SK-N-SH (cell line): ENCODE data around the gene PHKG2.

ENCODE experiments used
- JUND ChIP-seq: IDR thresholded peaks from 2 replicates; pipeline ENCODE4 v1.4.0; 2012
- RCOR1 ChIP-seq: fragments of 150-350 bp; IDR thresholded peaks from 2 replicates; pipeline ENCODE4 v1.6.1; 2017; ENCODE audit warnings: antibody characterized with exemption, low read length
- RXRA ChIP-seq: IDR thresholded peaks from 2 replicates; pipeline ENCODE4 v1.4.0; 2012; ENCODE audit warnings: low read depth, mild to moderate bottlenecking, borderline replicate concordance
- TF ChIP-seq, protein P1 (sequence below): IDR thresholded peaks from 2 replicates; pipeline ENCODE4 v1.4.0; 2012; ENCODE audit warnings: low read depth, borderline replicate concordance
- TF ChIP-seq, protein P2 (sequence below): fragments of 200-600 bp; sonication (generic); IDR thresholded peaks from 2 replicates; pipeline ENCODE4 v1.6.1; 2017; ENCODE audit warnings: antibody characterized with exemption, mild to moderate bottlenecking, moderate library complexity

DNA sequence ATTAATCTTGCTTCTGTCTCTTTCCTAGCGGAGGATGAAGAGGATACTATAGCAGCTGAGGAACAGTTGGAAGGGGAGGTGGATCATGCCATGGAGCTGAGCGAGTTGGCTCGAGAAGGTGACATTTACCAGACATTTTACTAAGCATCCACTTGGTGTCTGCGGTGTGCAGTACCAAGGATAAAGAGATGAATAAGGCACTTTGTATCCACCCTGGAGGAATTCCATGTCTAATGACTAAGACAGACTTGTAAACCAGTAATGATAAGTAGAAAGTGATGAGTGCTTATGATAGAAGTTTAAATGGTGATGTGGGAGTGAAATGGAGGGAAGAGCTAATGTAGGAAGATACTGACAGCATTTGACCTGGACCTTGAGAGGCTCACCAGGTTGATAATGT lies 37.3 kb upstream of the PHKG2 start:
- TF ChIP-seq RXRA (no peak), JUND (no peak), RCOR1 (no peak)
- TF ChIP-seq, protein P1, sequence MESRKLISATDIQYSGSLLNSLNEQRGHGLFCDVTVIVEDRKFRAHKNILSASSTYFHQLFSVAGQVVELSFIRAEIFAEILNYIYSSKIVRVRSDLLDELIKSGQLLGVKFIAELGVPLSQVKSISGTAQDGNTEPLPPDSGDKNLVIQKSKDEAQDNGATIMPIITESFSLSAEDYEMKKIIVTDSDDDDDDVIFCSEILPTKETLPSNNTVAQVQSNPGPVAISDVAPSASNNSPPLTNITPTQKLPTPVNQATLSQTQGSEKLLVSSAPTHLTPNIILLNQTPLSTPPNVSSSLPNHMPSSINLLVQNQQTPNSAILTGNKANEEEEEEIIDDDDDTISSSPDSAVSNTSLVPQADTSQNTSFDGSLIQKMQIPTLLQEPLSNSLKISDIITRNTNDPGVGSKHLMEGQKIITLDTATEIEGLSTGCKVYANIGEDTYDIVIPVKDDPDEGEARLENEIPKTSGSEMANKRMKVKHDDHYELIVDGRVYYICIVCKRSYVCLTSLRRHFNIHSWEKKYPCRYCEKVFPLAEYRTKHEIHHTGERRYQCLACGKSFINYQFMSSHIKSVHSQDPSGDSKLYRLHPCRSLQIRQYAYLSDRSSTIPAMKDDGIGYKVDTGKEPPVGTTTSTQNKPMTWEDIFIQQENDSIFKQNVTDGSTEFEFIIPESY = no peak
- TF ChIP-seq, protein P2, sequence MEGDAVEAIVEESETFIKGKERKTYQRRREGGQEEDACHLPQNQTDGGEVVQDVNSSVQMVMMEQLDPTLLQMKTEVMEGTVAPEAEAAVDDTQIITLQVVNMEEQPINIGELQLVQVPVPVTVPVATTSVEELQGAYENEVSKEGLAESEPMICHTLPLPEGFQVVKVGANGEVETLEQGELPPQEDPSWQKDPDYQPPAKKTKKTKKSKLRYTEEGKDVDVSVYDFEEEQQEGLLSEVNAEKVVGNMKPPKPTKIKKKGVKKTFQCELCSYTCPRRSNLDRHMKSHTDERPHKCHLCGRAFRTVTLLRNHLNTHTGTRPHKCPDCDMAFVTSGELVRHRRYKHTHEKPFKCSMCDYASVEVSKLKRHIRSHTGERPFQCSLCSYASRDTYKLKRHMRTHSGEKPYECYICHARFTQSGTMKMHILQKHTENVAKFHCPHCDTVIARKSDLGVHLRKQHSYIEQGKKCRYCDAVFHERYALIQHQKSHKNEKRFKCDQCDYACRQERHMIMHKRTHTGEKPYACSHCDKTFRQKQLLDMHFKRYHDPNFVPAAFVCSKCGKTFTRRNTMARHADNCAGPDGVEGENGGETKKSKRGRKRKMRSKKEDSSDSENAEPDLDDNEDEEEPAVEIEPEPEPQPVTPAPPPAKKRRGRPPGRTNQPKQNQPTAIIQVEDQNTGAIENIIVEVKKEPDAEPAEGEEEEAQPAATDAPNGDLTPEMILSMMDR = no peak
